RKO (cell line): Measurements from ENCODE around the gene NELFA.
A peak's percentile ranks its signal among the peaks of the same experiment; 100 is the strongest.

Source experiments
- DNase-seq: peaks from one replicate; pipeline ENCODE4 v3.0.0-alpha.2; 2016; ENCODE audit warnings: low spot score

The NELFA gene

DNA sequence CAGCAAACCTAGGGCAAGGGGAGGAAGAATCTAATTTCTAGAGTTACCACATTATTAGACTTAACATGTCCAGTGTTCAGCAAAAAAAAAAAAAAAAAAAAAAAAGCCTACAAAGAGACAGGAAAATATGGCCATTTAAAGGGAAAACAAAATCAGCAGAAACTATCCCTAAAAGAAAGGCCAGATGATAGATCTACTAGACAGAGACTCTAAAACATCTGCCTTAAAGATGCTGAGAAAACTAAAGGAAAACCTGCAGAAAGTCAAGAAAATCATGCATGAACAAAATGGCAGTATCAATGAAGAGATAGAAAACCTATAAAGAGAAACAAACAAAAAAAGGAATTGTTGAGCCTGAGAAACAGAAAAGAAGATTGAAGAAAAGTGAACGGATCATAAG lies 43.8 kb downstream of the NELFA start:
- no peak for DNase-seq

DNA sequence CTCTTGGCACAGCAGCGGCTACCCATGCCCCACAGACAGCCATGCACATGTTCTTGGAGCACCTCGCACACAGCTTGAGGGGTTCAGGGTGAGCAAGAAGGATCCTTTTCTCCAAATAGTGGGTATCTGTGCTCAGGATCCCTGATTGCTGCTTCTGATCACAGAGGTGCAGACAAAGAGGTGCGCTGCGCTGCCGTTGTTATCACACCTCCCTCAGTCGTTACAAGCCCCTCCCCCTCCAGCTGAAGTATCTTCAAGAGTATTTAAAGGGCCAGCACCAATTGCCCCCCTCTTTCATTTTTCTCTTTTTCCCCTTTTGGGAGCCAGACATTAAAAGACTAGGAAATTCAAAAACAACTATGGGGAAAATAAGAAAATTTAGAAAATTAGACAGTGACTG lies 44.3 kb downstream of the NELFA start:
- DNase-seq = no peak

DNA sequence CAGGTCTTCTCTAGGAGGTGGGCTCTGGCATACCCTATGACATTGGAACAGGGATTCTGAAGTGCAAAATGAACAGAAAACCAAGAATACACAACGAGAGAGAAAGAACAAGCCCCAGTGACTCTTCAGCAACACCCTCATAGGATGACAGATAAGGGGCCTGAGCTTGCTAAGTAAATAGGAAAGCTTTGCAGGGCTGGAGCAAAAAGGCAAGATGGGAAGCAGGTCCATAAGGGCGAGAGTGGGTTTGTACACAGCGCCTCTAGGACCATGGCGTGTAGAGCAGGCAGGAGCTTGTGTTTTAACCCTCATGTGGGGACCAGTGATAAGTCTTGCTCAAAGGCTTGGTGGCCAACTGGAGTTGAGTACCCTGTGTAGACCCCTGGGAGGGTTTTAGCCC lies 45.8 kb downstream of the NELFA start:
- no peak for DNase-seq

GRCh38 chr4:1961563-1961962 lies 47.2 kb downstream of the NELFA start:
- no peak for DNase-seq

- no peak for DNase-seq
These were observed 47.7 kb downstream of the NELFA start for GRCh38 chr4:1961038-1961437.

GRCh38 chr4:1960170-1960825 lies 48.5 kb downstream of the NELFA start:
- DNase-seq = no peak

GRCh38 chr4:1959104-1959384 lies 49.7 kb downstream of the NELFA start:
- no peak for DNase-seq

- DNase-seq = no peak
These were observed 50.3 kb downstream of the NELFA start for GRCh38 chr4:1958276-1959103.

DNA sequence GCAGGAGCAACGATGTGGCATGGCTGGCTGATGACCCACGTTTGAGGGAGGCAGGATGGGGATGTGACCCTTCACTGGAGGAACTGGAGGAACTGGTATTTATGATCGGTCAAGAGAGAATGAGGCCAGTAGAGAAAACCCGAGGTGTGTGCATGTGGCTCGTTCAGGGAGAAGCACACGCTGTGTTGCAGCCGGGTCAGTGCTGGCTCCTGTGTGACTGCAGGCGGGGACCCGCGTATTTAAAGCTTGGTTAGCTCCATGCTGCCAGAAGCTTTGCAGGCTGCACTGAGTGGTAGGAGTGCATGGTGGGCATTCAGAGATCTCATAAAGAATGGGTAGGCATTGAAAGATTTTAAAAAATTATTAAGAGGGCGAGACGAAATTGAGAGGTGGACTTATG lies 52.1 kb downstream of the NELFA start:
- no peak for DNase-seq

- DNase-seq = no peak
These were observed 55.4 kb downstream of the NELFA start for GRCh38 chr4:1953335-1953734.

- DNase-seq = no peak
These were observed 56.1 kb downstream of the NELFA start for GRCh38 chr4:1952719-1953118.

DNA sequence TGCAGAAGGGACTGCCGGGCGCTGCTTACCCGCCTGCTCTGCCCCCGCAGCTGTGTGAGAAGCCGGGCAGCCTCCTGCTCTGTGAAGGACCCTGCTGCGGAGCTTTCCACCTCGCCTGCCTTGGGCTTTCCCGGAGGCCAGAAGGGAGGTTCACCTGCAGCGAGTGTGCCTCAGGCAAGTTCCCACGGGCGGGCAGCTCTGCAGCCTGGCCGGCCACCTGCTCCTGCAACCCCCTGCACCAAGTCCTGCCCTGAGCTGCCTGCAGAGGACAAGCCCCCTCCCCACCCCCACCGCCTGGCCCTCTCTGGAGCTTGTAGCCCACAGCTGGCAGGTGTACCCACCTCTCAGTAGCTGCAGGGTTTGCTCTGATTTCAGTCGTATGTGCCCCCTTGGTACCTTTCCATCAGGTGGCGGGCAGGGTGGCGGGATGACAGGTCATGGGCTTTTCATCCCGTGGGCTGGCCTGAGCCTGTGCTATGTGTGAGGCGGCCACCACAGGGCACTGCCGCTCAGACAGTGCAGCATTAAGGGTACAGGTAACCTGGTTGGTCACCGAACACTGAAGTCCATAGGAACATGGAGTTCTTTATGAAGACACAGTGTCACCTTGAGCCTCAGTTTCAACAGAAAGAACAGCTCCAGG lies 56.6 kb downstream of the NELFA start:
- no peak for DNase-seq

- no peak for DNase-seq
These were observed 58.4 kb downstream of the NELFA start for GRCh38 chr4:1950369-1950768.

DNA sequence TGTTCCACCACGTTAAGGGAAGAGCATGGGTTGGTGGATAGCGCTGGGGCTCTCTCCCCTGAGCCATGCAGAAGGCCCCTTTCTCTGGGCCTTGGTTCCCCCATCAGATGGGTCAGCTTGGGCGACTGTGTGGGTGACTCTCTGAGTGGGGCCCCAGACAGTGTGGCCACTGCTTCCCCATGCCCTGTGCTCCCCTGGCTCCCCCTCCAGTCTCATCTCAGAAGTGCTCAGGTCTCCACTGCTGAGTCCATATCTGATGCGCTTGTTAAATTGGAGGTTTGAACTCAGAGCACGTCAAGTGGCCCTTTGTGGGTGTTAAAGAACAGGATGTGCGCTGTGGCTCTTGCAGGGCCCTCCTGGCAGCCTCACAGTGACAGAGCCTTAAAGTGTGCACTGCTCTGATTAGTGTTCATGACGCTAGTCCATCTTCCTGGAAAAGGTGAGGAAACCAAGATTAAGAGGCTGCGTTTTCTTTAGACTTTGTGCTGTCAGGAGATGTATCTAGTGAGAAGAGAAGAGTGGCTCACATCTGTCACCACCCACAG lies 59.8 kb downstream of the NELFA start:
- no peak for DNase-seq

DNA sequence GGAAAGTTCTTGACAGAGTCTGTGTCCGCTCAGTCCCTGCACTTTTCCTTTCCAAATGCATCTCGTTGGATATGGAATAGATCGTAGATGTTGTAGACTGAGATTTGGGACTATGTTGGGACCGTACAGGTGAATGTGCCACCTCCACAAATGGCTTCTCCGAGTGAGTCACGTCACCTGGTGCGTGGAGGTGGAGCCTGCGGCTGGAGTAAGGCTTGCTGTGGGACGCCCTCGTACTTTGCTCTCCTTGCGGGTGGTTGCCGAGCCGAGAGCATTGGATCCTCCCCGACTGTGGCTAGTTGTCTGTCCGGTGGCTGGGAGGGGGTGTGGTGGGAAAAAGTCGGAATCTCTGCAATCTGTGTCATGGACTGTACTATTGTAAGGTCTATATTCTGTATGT lies 60.5 kb downstream of the NELFA start:
- DNase-seq = no peak

DNA sequence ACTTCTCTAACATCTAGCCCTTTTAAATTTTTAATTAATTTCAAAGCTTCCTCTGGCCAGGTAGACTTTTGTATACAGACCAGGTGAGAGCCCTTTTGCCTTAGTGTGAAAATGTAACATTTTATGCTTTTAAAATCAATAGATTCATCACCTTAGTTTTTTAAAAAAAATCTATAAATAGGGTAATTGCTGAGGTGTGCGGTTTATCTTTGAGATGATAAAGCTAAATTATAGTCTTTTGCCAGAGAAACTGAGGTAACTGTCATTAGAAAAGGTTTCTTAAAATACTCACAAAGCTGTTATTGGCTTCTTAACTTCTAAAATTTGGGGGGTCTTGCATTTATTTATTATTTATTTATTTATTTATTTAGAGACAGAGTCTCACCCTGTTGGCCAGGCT lies 62.9 kb downstream of the NELFA start:
- DNase-seq = no peak

- DNase-seq = no peak
These were observed 63.5 kb downstream of the NELFA start for GRCh38 chr4:1945124-1945895.

- no peak for DNase-seq
These were observed 64.8 kb downstream of the NELFA start for GRCh38 chr4:1943928-1944327.

DNA sequence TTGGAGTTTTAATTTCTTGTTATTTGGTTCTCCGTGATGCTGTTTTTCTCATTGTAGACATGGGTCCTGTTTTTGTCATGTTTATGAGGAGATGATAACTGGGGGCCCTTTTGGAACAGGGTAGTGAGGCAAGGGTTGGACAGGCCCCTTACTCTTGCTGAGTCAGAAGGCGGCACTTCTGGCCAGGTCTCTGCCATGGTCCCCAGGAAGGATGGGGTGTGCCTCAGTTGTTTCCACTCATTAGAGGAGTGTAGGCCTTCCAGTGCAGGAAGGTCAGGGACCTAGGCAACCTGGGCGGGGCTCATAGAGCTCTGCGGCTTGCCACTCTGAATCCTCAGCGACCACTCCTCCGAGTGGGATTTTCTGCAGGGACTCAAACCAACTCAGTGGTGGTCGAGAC lies 68.2 kb downstream of the NELFA start:
- DNase-seq = no peak

DNA sequence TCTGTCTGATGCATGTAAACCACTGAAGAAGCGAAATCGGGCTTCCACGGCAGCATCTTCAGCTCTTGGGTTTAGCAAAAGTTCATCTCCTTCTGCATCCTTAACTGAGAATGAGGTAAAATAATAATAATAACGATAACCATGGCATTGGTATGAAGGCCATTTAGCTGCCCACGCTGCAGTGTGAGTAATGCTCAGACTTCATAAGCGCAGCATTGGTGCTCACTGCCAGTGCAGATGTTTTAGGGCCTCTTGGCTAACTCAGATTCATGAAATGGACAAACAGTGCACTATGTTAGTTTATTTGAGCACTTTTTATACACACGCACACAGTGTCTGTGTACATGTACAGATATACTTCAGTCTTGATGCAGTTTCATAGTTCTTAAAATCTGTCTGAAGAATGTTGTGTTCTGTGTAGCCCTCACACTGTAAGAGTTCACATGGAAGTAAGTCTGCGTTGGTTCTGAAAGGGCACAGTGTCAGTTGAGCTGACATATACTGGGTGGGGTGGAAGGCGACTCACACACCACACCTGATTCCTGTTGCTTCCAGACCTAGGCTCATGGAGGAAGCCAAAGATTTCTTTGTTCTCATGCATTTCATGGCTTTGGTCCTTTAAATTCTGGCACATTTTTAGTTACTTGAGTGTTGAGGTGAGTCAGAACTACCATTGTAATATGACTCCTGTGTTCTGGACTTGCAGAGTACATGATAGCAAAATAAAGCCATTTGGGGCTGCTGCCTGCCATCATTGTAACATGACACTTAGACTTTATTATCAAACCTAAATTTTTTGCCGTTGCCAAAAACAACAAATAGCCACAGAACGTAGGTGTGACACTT lies 68.9 kb downstream of the NELFA start:
- DNase-seq = peak; percentile 66

DNA sequence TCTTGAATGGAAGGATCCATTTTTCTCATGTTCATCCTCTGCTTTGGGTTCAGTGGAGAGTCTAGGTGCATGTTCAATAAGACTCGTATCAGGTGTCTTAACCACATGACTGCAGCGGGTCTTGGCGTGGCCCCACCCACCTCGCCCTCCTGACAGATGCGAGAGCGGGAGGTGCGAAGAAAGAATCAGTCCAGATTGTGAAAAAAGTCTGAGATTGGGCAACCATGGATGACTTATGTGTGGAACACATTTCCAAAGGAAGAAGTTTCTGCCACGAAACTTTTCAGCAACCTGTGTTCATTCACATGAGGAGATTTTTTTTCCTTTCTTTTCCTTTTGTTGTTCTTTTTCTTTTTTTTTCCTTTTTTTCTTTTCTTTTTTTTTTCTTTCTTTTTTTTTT lies 70.7 kb downstream of the NELFA start:
- no peak for DNase-seq

- no peak for DNase-seq
These were observed 71.2 kb downstream of the NELFA start for GRCh38 chr4:1937550-1937949.
